GM19455 (cell line): ENCODE results near the gene KLHL30.
"Not testable (repeated sequence)": the region's sequence is repeated elsewhere in the genome, so short reads cannot be mapped to it uniquely, and the experiment has no call there.

Experiments used
- ATAC-seq: cut with Tn5 transposase; IDR thresholded peaks from one replicate; pipeline ENCODE4 v1.9.1; 2021; ENCODE audit not compliant: unreplicated experiment

Gene KLHL30

DNA sequence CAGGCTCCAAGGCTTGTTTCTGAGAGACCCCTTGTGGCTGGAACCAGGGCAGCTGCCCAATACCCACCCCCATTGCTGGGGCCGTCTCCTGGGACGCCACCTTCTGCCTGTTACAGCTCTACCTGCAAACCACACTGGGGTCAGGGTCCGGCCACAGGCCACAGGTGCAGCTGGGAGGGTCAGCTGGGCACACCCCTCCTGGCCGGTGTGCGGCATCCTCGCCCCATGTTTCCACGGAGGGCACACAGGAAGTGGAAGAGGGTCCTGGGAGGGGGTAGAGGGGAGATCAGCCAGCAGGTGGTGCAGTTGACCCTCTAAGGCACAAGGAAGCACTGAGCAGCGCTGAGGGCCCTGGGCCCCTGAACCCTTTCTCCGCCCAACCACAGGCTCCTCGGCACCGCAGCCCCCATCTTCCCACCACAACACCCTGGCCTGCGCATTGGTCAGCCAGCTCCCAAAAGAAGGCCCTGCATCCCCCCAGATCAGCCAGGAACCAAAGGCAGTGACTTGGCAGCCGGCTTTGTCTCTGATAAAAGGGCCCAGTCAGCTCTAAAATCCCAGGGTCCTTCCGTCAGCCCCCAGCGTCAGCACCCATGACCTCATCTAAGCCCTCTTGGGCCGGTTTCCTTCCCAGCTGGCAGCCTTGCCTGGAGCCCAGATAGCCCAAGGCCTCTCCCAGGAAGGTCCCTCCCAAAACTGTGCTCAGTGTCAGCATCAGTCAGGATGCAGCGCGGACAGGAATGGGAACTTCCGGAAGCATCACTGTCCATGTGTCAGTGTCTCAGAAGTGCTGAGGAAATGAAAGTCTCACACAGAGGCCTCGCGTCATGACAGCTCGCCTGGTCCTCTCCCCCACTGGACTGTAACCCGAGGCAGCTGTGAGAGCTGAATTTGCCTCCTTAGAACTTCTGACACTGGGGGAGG lies 22.0 kb downstream of the KLHL30 start:
- no peak for ATAC-seq

DNA sequence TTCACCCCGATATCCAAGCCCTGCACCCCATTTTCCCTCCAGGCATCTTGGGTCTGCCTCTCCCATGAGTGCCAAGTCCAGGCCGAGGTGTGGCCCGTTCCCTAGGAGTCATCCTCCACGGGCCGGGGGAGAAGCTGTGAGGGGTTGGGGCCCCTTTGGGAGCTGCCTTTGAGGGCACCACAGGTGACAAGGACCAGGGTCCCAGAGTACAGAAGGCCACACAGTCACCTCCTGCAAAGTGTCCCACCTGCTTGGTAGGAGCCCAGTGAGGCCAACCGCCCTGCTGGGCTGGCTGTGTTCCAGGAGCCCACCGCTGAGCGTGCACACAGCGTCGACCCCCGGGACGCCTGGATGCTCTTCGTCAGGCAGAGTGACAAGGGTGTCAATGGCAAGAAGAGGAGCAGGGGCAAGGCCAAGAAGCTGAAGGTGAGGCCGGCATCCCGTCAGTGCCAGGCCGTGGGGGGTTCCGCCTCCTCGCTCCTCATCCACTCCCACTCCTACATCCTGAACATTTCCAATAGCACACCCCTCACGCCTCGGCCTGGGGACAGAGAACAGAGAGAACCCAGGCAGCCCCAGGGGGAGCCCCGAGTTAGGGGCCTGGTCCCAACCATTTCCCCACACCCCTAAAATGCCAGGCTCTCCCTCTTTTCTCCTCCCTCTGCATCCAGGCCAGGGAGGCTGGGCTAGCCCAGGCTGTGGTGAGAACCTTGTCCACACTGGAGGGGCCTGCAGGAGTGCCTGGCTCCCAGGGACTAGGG lies 23.0 kb downstream of the KLHL30 start:
- ATAC-seq: no peak

DNA sequence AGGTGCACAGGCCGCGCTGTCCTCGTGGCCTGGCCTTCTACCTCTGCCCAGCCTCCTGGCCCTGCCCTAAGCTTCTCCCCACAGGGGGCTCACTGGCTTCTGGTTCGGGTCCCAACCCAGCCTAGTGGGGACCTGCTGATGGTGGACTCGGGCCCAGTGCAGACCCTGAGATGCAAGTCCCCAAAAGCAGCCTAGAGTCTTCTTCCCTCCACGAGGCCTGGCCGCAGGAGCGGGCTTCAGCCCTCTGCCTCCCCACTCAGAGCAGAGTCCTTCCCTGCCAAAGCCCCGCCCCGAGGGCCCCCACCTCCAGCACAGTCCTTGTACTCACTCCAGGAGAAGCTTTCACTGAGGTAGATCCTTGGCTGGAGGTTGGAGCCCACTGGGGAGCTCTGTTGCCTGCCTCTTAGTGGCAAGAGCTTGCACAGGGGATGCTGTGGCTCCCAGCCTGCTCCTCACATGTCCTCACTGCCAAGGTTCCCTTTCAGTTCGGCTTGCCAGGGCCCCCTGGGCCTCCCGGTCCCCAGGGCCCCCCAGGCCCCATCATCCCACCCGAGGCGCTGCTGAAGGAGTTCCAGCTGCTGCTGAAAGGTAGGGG lies 23.9 kb downstream of the KLHL30 start:
- no peak for ATAC-seq

DNA sequence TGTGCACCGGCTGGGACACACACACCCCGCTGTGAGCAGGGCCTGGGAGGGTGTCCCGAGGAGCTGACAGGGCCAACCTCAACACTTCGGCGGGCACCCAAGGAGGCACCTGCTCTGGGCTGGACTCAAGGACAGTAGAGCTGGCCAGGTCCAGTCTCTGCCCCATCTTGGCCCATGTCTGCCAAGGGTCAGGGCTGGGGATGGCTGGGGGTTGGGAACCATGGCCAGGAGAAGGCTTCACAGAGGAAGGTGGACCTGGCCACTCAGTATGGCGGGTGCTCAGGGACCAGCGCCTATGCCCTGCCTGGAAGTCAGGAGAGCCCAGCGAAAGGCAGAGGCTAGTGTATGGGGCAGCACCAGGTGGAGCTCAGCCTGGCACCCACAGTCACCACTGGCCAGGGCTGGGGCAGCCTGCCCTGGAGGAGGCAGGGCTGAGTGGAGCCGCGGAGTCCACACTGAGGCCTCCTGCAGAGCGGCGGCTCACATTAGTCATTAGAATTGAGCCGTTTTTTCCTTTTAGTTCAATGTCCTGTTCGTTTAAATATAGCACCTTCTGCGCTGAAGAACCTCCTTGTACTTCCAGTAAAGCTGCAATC lies 24.5 kb downstream of the KLHL30 start:
- no peak for ATAC-seq

DNA sequence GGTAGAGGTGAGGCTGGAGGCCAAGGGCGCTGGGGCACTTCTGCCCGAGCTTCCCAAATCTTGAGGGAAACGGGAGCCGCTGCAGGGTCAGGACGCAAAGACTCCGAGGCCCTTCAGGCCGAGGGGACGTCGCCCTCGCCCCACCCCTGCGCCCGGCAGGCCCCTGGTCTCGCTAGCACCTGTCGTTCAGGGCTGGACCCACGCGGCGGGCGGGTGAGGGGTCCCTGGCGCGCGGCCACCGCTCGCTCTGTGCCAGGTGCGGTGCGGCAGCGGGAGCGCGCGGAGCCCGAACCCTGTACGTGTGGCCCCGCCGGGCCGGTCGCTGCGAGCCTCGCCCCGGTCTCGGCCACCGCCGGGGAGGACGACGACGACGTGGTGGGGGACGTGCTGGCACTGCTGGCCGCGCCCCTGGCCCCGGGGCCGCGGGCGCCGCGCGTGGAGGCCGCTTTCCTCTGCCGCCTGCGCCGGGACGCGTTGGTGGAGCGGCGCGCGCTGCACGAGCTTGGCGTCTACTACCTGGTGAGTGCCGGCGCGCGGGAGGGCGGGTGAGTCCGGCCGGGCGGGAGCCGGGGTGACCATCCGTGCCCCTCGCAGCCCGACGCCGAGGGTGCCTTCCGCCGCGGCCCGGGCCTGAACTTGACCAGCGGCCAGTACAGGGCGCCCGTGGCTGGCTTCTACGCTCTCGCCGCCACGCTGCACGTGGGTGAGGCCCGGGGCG lies 25.2 kb downstream of the KLHL30 start:
- no peak for ATAC-seq

DNA sequence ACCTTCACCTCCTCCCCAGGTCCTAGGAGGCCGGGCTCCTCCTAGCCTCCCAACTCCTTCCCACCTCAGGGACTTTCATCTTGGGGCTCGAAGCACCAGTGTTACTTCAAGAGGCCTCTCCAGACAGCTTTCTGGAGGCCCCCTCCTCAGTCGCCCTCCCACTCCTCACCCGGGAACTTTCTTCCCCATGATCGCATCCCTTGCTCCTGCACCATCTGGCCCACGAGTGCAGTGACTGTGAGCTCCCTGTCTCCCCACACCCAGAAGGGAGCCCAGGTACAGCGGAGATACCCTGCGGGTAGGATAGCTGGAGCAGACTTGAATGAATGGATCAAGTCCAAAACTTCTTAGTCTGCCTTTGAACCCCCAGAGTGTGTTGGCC lies 26.4 kb downstream of the KLHL30 start:
- ATAC-seq: no peak

DNA sequence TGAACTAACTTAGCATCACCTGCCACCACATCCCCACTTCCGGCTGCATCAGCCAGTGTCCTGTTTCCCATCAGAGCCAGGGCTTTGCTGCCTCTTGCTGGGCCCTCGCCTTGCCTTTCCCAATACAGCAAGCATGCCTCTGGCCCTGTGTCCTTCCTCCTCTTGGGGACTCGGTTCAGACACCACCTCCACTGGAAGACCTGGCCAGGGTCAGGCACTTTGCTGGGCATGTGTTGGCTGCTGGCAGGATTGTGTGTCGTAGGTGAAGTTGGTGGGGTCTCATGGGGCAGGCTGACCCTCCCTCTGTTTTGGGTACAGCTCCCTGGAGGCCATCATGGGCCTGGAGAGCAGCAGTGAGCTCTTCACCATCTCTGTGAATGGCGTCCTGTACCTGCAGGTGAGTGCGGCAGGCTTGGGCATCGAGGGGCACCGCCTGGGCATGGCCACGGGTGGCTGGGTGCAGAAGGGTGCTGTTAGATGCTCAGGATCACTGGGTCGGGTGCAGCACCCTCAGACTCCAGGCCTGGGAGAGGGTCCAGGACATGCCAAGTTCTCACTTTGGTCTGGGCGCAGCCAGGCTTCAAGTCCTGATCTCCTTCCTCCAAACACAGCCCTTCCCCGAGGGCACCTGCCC lies 26.9 kb downstream of the KLHL30 start:
- ATAC-seq: no peak

DNA sequence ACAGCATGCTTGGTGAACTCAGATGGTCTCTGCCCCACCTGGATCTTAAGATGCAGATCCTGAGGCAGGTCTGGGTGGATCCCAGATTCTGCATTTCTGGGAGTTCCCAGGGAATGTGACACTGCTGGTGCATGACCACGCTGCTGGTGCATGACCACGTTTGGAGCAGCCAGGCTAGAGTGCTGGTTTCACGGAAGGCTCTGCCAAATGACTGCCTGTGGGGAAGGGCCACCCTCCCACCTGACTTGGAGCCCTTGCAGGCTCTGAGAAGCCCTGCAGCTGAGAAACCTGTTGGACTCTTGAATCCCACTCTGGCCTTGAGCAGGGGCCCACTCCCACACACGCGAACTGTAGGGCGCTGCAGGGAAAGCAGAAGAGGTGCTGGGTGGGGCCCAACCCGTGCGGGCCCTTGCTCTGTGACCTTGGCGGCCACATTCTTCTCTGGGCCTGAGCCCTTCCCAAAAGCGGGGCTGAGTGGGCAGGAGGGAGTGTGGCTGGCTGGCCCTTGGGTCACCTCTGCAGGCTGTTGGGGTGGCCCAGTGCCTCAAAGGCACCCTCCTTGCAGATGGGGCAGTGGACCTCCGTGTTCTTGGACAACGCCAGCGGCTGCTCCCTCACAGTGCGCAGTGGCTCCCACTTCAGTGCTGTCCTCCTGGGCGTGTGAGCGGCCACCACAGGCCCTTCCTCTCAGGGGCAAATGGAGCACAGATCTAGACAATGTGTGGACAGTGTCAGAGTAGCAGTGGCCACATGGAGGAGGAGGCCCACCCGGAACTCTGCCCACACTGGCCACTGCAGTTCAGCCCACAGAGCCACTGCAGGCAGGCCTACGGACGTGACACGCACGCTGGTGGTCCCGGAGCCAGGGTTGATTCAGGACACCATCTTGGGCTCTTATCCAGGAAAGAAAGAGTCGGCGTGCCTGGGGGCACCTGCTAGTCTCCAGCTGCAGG lies 28.2 kb downstream of the KLHL30 start:
- no peak for ATAC-seq

DNA sequence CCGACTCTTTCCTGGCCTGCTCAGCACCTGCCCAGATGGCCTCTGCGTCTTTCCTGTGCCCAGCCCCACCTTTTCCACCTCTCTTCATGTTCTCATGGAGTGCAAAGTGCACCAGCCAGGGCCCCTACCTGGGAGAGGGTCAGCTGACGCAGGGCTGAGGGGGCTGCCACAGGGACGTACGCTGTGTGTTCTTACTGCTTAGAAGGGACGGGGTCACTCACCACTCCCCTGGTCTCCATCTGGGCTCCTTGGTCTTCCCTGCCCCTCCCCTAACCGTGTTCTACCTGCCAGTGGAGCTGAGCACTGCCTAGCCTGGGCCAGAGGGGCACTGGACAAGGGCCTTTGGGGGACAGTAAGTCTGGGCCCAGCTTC lies 28.9 kb downstream of the KLHL30 start:
- ATAC-seq: no peak

DNA sequence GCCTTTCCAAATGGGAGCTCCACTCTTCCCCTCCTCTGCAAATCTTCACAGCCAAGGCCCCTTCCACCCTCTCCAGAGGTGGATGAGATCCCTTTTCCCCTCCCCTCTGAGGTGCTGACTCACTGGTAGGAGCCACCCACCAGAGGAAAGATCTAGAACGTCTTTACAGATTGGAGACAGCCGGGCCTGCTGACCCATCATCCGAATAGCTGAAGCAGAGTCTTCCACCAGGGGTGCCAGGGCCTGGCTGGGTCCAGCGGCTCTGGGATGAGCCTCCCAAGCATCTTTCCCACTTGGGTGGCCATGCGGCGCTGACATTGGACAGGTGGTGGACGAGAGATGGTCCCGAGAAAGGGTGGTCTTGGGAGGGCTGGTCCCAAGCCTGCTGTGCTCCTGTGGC lies 29.3 kb downstream of the KLHL30 start:
- ATAC-seq: no peak

DNA sequence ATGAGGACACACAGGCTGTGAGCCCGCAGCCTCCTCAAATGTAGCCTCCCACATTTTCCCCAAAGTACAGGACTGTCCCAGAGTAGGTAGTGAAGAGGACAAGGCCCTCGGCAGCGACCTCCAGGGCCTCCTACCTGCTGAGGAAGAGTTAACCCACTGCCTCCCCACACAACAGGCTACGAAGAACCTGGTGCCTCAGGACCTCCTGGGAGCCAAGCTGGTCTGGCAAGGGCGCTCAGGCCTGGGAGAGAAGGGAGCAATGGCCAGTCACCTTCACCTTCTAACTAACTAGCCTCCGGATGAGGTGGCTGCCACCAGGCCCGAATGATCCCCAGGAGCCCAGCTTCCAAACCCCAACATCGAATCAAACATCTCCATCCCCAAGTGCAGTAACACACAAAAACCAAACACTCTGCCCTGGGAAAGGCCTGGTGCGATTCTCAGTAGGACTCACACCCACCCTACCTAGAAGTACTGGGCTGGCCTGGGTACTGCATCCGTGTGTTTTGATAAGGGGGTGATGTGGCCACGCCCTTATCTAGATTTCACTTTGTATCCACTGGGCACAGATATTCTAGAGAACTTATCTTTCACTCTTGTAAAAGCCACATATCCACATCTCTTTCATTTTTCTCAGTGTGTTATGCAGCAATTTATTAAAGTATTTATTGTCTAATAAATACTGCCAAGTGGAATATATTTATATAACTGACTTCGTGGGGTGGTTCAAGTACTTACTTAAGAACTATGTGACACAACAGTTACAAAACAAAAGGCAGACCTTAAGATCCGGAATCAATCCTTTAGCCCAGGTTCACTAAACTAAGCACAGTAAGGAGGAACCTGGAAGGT lies 30.0 kb downstream of the KLHL30 start:
- no peak for ATAC-seq

DNA sequence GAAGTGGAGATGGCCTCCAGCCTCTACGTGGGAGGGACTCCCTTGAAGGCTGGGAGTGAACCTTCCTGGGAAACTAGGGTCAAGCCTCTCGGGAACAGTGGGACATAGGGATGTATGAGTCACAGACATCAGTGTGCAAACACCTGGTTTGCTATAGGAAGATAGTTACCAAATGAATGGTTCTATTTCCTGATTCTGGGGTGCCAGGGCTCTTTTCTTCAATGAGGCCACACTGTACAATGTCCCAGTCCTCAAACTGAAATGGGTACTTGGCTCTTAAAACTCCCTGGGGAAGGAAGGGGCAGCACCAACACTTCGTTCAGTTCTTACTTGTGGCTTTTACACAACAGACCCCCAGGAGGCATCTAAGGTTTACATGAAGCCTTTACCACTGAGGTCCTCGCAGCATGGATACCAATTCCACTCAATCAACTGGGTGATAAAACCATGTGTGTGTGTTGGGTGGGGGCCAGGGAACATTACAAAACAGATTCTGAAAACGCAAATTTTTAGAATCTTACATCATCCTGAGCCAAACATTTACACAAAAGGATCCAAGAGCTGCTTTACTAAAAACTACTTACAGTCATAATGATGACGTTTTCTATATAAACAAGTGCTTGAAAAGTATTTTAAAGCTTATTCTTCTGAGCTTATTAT lies 30.7 kb downstream of the KLHL30 start:
- no peak for ATAC-seq

DNA sequence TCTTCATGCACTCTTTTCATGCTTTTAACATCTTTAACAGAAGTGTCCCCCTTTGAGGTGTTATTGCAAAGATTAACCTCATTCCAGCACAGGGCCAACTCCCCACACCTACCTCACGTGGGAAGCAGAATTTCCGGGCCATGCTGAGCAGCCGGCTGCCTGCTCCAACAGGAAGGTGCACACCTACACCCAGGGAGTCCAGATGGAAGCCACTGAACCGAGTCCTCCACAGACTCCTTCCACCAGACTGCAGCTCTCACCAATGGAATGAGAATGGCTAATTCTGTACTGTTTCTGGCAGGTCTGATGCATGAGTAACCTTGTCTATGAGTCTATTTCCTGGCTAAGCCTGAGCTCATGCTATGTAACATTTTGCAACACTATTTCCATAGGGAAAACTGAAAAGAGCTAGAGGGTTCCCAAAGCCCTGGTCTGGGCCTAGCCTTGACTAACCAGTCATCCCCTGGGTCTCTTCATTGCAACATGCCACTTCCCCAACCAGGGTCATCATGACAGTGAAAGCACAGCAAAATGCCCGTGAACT lies 31.3 kb downstream of the KLHL30 start:
- ATAC-seq: no peak

DNA sequence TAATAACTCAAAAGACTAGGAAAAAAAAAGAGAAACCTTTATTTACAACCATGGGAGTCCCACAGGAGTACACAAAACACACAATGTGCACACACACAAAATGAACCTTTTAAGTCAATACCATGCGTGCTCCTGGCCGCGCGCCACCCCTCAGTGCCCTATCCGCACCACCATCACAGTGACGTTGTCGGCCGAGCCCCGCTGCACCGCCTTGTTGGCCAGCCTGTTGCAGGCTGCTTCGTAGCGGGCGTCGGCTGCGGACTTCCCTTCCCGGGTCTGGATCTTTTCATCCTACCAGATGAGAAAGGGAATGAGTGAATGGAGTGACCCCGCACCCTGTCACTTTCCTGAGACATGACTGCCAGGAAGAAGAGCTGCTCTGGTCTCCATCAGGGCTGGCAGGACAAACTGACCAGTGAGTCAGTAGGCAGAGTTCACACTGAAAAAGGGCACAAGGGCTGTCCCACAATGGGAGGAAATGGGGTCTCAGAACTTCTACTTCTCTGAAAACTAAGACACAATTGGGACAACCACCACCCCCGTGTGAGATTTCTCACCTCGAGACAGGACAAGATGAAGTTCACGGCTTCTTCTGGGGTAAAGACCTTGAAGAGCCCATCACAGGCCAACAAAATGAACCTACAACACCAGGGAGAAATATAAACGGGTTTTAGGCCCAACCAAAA lies 32.1 kb downstream of the KLHL30 start:
- ATAC-seq: no peak

DNA sequence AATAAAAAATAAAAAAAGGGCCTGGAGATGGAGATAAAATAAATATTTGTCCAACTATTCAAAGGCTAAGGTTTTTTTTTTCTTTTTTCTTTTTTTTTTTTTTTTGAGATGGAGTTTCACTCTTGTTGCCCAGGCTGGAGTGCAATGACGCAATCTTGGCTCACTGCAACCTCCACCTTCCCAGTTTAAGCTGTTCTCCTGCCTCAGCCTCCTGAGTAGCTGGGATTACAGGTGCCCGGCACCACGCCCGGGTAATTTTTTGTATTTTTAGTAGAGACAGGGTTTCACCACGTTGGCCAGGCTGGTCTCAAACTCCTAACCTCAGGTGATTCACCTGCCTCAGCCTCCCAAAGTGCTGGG lies 32.6 kb downstream of the KLHL30 start:
- ATAC-seq: not testable (repeated sequence)

DNA sequence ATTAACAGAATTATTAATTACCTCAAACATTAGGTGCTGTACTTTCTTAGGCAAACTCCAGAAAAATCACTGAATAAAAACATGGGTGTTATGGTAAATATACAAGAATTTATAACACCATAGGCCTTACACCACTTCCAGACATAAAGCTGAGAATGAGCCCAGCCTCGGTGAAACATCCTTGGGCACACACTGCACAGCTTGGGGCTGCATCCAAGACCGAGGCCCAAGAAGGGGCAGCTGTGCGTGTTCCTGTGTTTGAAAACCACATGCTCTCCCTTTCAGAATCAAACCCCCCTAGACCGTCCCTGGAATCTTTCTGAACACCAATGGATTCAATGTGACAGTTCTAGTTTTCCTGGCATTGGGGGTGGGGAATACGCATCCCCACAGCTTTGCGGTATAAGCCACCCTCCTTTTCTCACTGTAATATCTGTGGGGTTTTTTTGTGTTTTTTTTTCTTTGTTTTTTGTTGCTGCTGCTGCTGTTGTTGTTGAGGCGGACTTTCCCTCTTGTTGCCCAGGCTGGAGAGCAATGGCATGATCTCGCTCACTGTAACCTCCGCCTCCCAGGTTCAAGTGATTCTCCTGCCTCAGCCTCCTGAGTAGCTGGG lies 33.2 kb downstream of the KLHL30 start:
- ATAC-seq: no peak

DNA sequence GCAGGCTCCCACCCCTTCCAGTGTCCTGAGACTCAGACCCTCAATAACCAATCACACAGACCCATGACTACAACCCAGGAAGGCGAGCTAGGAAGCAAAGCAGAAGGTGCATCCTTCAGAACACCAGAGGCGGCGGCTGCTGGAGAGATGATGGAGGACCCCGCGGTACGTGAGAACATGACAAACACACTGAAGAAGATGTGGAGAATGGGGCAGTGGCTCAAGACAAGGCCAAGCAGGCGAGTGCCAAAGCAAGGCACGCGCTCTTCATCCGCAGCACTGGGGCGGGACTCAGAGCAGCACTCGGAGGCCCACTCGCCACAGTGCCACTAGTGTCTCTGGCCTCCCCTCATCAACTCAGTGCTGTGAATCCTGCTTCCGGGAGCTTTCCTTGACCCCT lies 34.0 kb downstream of the KLHL30 start:
- ATAC-seq: no peak
